HepG2 (cell line): ENCODE results near the gene TPRG1L. TPM values are rescaled to one million over a fixed set of nuclear protein-coding genes. Genes with fewer than 3 reads are reported as not detected.

Experiments used
- ATAC-seq: fragments of 200-7000 bp; cut with Tn5 transposase; 3 replicates; pipeline ENCODE4 v1.9.1; 2020; ENCODE audit warnings: mild to moderate bottlenecking, moderate library complexity
- BruUV-seq: library from RNA; stranded (reverse); fragments of 400-500 nt; replicated peaks from 2 replicates; lab custom pipeline; 2021; lab: Mats Ljungman, UMichigan
- CTCF ChIA-PET: fragments of 300-600 bp; formaldehyde crosslinking; extraction: SDS; loops from one replicate; lab custom pipeline; 2021; ENCODE audit warnings: low total read pairs, inconsistent platforms, low intra/inter-chr PET ratio; lab: Yijun Ruan, JAX
- POLR2A ChIA-PET: fragments of 350-600 bp; sonication (Branson Sonifier 250); formaldehyde crosslinking; loops from one replicate; lab custom pipeline; 2020; ENCODE audit warnings: antibody characterized with exemption, inconsistent platforms; lab: Yijun Ruan, JAX
- DNase-seq: peaks from one replicate; pipeline ENCODE4 v3.0.0-alpha.2; 2015; ENCODE audit warnings: low spot score
- FAIRE-seq: peaks from 3 replicates; lab custom pipeline; 2011; peaks lifted over from hg19 to GRCh38; lab: Jason Lieb, UNC
- H2AFZ ChIP-seq: one replicate; pipeline ENCODE4 v1.6.1; 2011; ENCODE audit warnings: low read length, inconsistent platforms
- H3K27ac ChIP-seq: fragments of 300-600 bp; 3 replicates; pipeline ENCODE4 v1.8.0; 2011; ENCODE audit warnings: mixed run types, mild to moderate bottlenecking, mixed read lengths, low read length, inconsistent platforms; ENCODE audit not compliant: insufficient read depth; ENCODE audit errors: extremely low read length
- H3K27me3 ChIP-seq, 2 experiments: fragments of 200-600 bp in 1 of 2; 2 replicates in 1 of 2; 3 replicates in 1 of 2; pipeline versions ENCODE4 v1.6.0 to v1.8.0; 2011; ENCODE audit warnings: low read length in 2 of 2, mild to moderate bottlenecking in 2 of 2, moderate library complexity in 2 of 2, inconsistent platforms in 1 of 2; ENCODE audit not compliant: insufficient read depth in 2 of 2, control insufficient read depth in 1 of 2
- H3K36me3 ChIP-seq, 2 experiments: fragments of 200-600 bp in 1 of 2; replicated peaks in 1 of 2; 2 replicates in 1 of 2; 3 replicates in 1 of 2; pipeline versions ENCODE4 v1.5.1 to v1.8.0; 2011; ENCODE audit warnings: low read length in 2 of 2, inconsistent platforms in 1 of 2; ENCODE audit not compliant: insufficient read depth in 2 of 2, control insufficient read depth in 1 of 2
- H3K4me1 ChIP-seq: 2 replicates; pipeline ENCODE4 v1.5.1; 2012; ENCODE audit warnings: low read length, inconsistent platforms; ENCODE audit not compliant: insufficient read depth
- H3K4me2 ChIP-seq: 2 replicates; pipeline ENCODE4 v1.6.0; 2011; ENCODE audit warnings: low read depth, low read length, inconsistent platforms
- H3K4me3 ChIP-seq, 3 experiments: fragments of 200-600 bp in 1 of 3; sonication (generic), shearing (Covaris generic) in 1 of 3; replicated peaks in 1 of 3; 2 replicates each; pipeline ENCODE4 v1.5.1; 2011 to 2016; ENCODE audit warnings: low read length in 3 of 3, inconsistent platforms in 2 of 3, low read depth in 2 of 3, mild to moderate bottlenecking in 2 of 3, control low read depth in 1 of 3, mixed read lengths in 1 of 3; ENCODE audit not compliant: insufficient read depth in 1 of 3
- H3K79me2 ChIP-seq: one replicate; pipeline ENCODE4 v1.6.1; 2011; ENCODE audit warnings: low read length, inconsistent platforms; ENCODE audit not compliant: insufficient read depth
- H3K9ac ChIP-seq: 2 replicates; pipeline ENCODE4 v1.6.0; 2011; ENCODE audit warnings: mild to moderate bottlenecking, low read depth, low read length, inconsistent platforms; ENCODE audit not compliant: insufficient read depth
- H3K9me3 ChIP-seq: 2 replicates; pipeline ENCODE4 v1.5.1; 2012; ENCODE audit warnings: mild to moderate bottlenecking, low read length
- H4K20me1 ChIP-seq: 2 replicates; pipeline ENCODE4 v1.6.0; 2011; ENCODE audit warnings: inconsistent platforms, mild to moderate bottlenecking, low read length, moderate library complexity; ENCODE audit not compliant: insufficient read depth
- ISX ChIP-seq: sonication (generic); formaldehyde crosslinking; conservative IDR thresholded peaks from 2 replicates; pipeline ENCODE4 v1.5.0; 2020; ENCODE audit warnings: missing genetic modification reagents
- LCORL ChIP-seq, 2 experiments: fragments of 450-650 bp in 1 of 2; sonication (generic) in 1 of 2; formaldehyde crosslinking in 1 of 2; IDR thresholded peaks; 2 replicates each; pipeline versions ENCODE4 v1.5.0 to v1.6.1; 2017 to 2020; ENCODE audit warnings: antibody characterized with exemption in 1 of 2, missing genetic modification reagents in 1 of 2
- SATB2 ChIP-seq: sonication (generic); formaldehyde crosslinking; IDR thresholded peaks from 2 replicates; pipeline ENCODE4 v1.5.0; 2020; ENCODE audit warnings: missing genetic modification reagents
- ZBTB7B ChIP-seq: sonication (generic); formaldehyde crosslinking; IDR thresholded peaks from 2 replicates; pipeline ENCODE4 v1.4.0; 2020; ENCODE audit warnings: missing genetic modification reagents
- ZNF790 ChIP-seq: sonication (generic); formaldehyde crosslinking; IDR thresholded peaks from 2 replicates; pipeline ENCODE4 v1.8.0; 2022; ENCODE audit warnings: missing genetic modification reagents, mild to moderate bottlenecking, borderline replicate concordance
- WGBS: methylation state at CpG from one replicate; pipeline ENCODE4 v1.1.6; 2017; ENCODE audit warnings: low lambda C conversion rate; 5-methylcytosine and 5-hydroxymethylcytosine counted together
- in situ Hi-C: cut with HindIII; loops from 2 replicates; pipeline ENCODE4 v1.10.0; 2017; ENCODE audit warnings: low pct_unique_long_range_greater_than_20kb; ENCODE audit not compliant: extremely low pct_ligation_motif_present
- intact Hi-C: fragments of 100-400 bp; cut with micrococcal nuclease; formaldehyde crosslinking; loops from one replicate; pipeline ENCODE4 v1.10.0; 2022; ENCODE audit not compliant: unreplicated experiment
- polyA plus RNA-seq, 8 experiments: library from polyadenylated mRNA; depleted of rRNA in 3 of 8; stranded (reverse) in 7 of 8; unstranded in 1 of 8; fragments of >200 nt; fragmentation: Illumina TruSeq in 4 of 8; extraction: Trizol in 4 of 8; gene quantifications; 2 replicates each; pipeline versions ENCODE4 v1.2.1 to v1.2.3, GENCODE V29; 2011 to 2016; ENCODE audit warnings: low read depth in 4 of 8, missing spikeins in 1 of 8, mixed read lengths in 1 of 8; ENCODE audit not compliant: insufficient read depth in 1 of 8
- total RNA-seq, 5 experiments: library from RNA; depleted of rRNA; stranded (reverse); fragments of >200 nt; fragmentation: Illumina TruSeq; extraction: Trizol; gene quantifications; 2 replicates each; pipeline ENCODE4 v1.2.3, GENCODE V29; 2016; ENCODE audit warnings: low read depth in 1 of 5
- TF ChIP-seq, protein P1 (sequence below): sonication (generic); formaldehyde crosslinking; IDR thresholded peaks from 2 replicates; pipeline ENCODE4 v1.4.0; 2020; ENCODE audit warnings: missing genetic modification reagents, borderline replicate concordance
- TF ChIP-seq, protein P2 (sequence below): sonication (generic); formaldehyde crosslinking; IDR thresholded peaks from 2 replicates; pipeline ENCODE4 v1.8.0; 2022; ENCODE audit warnings: low read depth, missing genetic modification reagents

TPRG1L gene
- total and polyA plus RNA-seq, 2 of the 13 experiments (the other 11 are each of a cell fraction or from before 2014, with no cell fraction given): 21.3 to 37.4 TPM

GRCh38 chr1:3623441-3624199 lies 1.2 kb upstream of the TPRG1L start:
- ChIA-PET CTCF (no interaction called here), POLR2A (no interaction called here)
- Histone ChIP-seq H3K9ac (peak overlapping the region; percentile 76), H4K20me1 (no peaks in the 10 kb centered on the region), H3K9me3 (no peaks in the 10 kb centered on the region), H2AFZ (no peak overlapping the region), H3K4me1 (peaks cover 33% of the 10 kb centered on the region), H3K79me2 (peaks cover 5% of the 10 kb centered on the region), H3K4me3 (peak overlapping the region; percentile 94 to 99 (median 94)), H3K27me3 (0 out of 5 replicates have a peak, but pooled peaks cover 0 to 2% of the 10 kb centered on the region in 2 experiments), H3K36me3 (peaks cover 10 to 14% of the 10 kb centered on the region in 2 experiments), H3K27ac (peak overlapping the region; percentile 60), H3K4me2 (peak overlapping the region; percentile 81)
- in situ Hi-C loops (loop anchor here (5.0 kb wide), 2 partner anchors 56 to 141 kb away; no protein-coding TSS in a partner anchor), intact Hi-C loops (loop anchor here (2.0 to 5.0 kb wide), 2 partner anchors 27 to 171 kb away; partner anchors contain the start of genes ARHGEF16 and WRAP73)
- no peak; the same call in 2 of the 3 replicates for ATAC-seq
- BruUV-seq: no TSS peak
- 42% methylated on average over 22 of the region's 23 CpGs for WGBS
- FAIRE-seq: no peak
- TF ChIP-seq, protein P1, sequence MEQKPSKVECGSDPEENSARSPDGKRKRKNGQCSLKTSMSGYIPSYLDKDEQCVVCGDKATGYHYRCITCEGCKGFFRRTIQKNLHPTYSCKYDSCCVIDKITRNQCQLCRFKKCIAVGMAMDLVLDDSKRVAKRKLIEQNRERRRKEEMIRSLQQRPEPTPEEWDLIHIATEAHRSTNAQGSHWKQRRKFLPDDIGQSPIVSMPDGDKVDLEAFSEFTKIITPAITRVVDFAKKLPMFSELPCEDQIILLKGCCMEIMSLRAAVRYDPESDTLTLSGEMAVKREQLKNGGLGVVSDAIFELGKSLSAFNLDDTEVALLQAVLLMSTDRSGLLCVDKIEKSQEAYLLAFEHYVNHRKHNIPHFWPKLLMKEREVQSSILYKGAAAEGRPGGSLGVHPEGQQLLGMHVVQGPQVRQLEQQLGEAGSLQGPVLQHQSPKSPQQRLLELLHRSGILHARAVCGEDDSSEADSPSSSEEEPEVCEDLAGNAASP (CRISPR knock-in tag): no peak
- TF ChIP-seq LCORL (IDR thresholded peaks at IDR 0.05) (no peak), LCORL (CRISPR knock-in tag; IDR thresholded peaks at IDR 0.05) (no peak; the same call in 1 of the 2 replicates), ISX (no peak), ZNF790 (CRISPR knock-in tag) (no peak), ZBTB7B (CRISPR knock-in tag) (peak; percentile 6; the same call in 1 of the 2 replicates), SATB2 (CRISPR knock-in tag) (no peak)
- TF ChIP-seq, protein P2, sequence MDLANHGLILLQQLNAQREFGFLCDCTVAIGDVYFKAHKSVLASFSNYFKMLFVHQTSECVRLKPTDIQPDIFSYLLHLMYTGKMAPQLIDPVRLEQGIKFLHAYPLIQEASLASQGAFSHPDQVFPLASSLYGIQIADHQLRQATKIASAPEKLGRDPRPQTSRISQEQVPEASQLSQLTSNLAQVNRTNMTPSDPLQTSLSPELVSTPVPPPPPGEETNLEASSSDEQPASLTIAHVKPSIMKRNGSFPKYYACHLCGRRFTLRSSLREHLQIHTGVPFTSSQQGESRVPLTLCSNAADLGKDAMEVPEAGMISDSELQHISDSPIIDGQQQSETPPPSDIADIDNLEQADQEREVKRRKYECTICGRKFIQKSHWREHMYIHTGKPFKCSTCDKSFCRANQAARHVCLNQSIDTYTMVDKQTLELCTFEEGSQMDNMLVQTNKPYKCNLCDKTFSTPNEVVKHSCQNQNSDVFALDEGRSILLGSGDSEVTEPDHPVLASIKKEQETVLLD: peak; percentile 6; the same call in 1 of the 2 replicates
- DNase-seq: no peak
